GM12801 (cell line): ENCODE data around the gene FAM43A.

Source experiments
- TF ChIP-seq, protein P1 (sequence below): IDR thresholded peaks from one replicate; pipeline ENCODE4 v1.5.1; 2011; ENCODE audit warnings: control low read depth; ENCODE audit not compliant: insufficient read length; ENCODE audit errors: extremely low read depth

Gene FAM43A

DNA sequence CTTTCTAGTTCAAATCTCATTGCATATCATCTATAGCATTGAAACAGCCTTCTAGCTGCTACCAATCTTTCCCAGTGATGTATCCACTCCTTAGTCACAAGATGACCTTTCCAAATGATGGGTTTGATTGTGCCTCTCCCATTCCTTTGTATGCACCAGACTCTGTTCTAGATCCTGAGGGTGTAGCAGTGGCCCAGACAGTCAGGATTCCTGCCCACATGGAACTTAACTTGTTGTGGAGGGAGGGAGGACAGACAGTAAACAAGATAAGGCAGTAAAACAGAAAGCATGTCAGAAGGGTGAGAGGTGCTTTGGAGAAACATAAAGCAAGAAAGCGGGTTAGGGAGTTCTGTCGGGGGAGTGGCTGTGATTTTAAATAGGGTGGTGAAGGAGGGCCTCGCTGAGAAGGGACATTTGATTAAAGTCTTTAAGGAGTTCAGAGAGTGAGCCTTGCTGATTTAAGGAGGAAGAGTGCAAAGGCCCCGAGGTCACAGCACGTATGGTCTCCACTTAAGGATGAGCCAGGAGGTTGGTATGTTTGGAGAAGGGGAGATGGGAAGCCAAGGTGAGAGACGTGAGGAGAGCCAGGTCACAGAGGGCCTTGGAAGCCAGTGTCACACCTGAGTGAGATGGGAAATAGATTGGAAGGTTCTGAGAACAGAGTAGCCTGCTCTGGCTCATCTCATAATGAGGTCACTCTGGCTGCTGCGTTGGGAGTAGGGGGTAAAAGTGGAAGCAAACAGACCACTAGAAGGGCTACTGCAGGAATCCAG lies 38.3 kb downstream of the FAM43A start:
- TF ChIP-seq, protein P1, sequence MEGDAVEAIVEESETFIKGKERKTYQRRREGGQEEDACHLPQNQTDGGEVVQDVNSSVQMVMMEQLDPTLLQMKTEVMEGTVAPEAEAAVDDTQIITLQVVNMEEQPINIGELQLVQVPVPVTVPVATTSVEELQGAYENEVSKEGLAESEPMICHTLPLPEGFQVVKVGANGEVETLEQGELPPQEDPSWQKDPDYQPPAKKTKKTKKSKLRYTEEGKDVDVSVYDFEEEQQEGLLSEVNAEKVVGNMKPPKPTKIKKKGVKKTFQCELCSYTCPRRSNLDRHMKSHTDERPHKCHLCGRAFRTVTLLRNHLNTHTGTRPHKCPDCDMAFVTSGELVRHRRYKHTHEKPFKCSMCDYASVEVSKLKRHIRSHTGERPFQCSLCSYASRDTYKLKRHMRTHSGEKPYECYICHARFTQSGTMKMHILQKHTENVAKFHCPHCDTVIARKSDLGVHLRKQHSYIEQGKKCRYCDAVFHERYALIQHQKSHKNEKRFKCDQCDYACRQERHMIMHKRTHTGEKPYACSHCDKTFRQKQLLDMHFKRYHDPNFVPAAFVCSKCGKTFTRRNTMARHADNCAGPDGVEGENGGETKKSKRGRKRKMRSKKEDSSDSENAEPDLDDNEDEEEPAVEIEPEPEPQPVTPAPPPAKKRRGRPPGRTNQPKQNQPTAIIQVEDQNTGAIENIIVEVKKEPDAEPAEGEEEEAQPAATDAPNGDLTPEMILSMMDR, result no peak

DNA sequence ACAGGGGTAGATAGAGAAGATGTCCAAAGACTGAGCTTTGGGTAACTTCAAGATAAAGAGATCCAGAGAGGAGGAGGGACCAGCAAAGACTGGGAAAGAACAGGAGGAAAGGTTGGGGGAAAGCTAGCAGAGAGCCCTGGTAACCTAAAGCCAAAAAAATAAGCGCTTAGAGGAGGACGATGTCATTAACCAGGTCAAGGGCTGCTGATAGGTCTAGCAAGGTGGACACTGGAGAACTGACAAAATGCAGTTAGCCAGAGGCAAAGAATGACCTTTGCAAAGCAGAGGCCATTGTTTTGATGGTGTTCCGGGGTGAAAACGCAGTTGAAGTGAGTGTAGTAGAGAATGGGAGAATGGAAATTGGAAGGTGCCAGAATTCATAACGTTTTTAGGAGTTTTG lies 39.7 kb downstream of the FAM43A start:
- TF ChIP-seq, protein P1, result no peak

DNA sequence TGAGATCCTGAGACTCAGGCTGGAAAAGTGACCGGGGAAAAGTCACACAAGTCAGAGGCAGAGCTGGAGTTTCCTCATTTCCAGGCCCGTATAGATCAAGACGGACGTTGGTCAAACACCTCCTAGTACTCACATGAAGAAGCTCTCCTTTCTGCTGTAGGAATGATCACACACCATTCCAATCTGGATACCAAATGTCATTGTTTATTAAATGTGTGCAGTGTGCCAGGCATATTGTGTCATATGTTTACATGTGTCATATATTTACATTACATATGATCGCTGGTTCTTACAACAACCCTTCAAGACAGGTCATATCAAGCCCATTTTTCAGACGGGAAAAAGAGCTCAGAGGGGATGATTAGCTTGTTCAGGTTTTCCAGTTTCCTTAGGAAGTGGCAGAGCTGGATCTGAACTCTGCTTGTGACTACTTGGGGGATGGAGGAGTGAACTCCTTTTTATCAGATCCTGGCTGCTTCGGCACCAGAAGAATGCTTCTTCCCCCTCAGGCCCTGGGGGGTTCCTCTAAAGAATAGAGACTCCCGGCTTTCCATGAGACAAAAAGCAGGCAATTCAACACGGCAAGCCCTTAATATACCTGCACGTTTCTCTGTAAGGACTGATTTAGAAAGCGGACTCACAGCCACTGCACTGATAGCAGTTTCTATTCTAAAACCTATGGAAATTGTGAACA lies 41.9 kb downstream of the FAM43A start:
- TF ChIP-seq, protein P1, result no peak

DNA sequence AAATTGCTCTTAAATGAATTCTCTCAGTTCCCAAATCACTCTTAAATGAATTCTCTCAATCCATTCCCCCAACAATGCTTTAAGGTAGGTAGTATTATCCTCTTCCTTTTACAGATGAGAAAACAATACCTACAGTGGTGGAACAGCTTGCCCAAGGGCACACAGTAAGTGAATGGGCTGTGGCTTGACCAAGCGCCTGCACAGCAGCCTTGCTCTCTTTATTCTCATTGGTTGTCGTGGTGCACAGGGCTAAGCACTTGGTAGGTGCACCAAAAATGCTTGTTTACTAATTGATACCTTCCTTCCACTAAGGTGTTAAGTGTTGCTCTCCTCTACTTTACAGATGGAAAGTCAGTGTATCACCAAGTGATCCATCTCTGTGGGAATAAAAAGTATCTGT lies 43.3 kb downstream of the FAM43A start:
- TF ChIP-seq, protein P1, result no peak

DNA sequence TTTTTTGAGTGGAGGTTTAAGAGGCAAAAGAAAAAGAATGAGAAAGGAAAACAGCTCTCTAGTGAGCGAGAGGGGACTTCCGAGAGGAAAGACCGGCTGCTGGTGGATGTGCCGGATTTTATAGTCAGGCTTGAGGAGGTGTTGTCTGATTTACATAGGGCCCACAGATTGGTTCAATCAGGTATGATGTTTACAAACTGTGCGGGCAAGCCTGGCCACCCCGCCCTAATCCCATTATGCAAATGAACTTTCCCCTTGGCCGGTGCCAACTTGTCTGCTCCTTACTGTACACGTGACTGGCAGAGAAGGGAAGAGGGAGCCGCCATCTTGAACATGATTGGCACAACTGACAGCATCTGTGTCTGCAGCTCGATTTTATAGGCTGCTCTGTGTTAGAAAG lies 44.7 kb downstream of the FAM43A start:
- TF ChIP-seq, protein P1, result no peak

DNA sequence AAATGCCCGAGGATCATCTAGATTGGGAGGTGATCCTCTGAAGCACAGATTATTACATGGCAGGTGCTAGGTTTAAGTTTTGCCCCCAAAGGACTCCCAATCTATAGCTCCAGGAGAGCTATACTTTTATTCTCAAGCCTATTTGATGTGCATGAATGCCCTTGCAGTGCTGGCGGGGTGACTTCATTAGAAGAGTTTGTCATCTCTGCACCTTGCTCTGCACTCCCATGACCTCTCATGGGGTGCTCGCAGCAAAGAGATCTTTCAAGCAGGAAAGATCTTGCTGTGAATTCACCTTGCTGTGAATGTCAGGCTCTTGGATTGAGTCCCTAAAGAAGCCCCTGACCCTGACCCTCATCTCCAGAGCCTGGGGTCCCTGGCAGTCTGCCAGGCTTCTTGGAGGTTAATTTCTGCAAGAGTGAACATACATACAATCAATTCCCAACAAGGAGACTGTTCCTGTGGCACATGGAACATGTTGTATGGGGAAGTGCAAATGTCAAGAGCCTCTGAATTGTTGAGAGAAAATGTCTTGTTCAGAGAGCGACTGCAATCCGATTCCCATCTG lies 45.9 kb downstream of the FAM43A start:
- TF ChIP-seq, protein P1, result no peak

DNA sequence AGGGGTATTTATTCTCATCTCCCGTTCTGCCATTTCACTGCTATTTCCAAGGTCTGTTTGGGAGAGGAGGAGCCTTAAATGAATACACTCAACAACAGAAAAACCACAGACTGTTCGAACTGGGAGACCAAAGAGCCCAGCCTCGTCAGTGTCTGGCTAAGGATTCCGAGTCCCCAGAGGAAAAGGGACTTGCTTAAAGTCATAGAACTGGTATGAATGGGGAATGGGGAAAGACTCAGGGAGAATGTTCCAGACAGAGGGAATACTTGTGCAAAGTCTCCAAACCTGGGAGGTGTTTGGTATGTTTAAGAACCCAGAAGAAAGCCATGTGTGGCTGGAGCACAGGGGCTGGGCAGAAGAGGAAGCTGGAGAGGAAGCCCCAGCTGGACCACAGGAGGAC lies 46.9 kb downstream of the FAM43A start:
- TF ChIP-seq, protein P1, result no peak
